Activated CD8-positive, alpha-beta T cell treated with anti-CD3 and anti-CD28 coated beads for 36 hours (primary cell): ENCODE results near the gene SORL1-AS1.
A peak's percentile ranks its signal among the peaks of the same experiment; 100 is the strongest.

ENCODE experiments used
- ATAC-seq: fragments of 200-7000 bp; cut with Tn5 transposase; one replicate; pipeline ENCODE4 v1.10.0; 2021; ENCODE audit warnings: mild to moderate bottlenecking, moderate library complexity
- CTCF ChIA-PET: fragments of 350-600 bp; sonication (Branson Sonifier 250); formaldehyde crosslinking; loops from one replicate; lab custom pipeline; 2021; ENCODE audit warnings: antibody characterized with exemption; lab: Charles Lee
- POLR2A ChIA-PET: fragments of 350-600 bp; sonication (Branson Sonifier 250); formaldehyde crosslinking; loops from one replicate; lab custom pipeline; 2021; ENCODE audit warnings: antibody characterized with exemption; lab: Charles Lee
- DNase-seq: peaks from one replicate; pipeline ENCODE4 v3.0.0-alpha.2; 2020
- H3K27ac Mint-ChIP-seq: one replicate; pipeline ENCODE4 v1.8.0; 2021; ENCODE audit warnings: mild to moderate bottlenecking, mixed read lengths
- H3K27me3 Mint-ChIP-seq: one replicate; pipeline ENCODE4 v1.8.0; 2021; ENCODE audit warnings: mixed read lengths
- H3K36me3 Mint-ChIP-seq: one replicate; pipeline ENCODE4 v1.8.0; 2021; ENCODE audit warnings: low read depth, mixed read lengths
- H3K4me1 Mint-ChIP-seq: one replicate; pipeline ENCODE4 v1.8.0; 2021; ENCODE audit warnings: low read depth, mixed read lengths
- H3K4me3 Mint-ChIP-seq: one replicate; pipeline ENCODE4 v1.8.0; 2021; ENCODE audit warnings: mild to moderate bottlenecking, moderate library complexity, mixed read lengths
- H3K9me3 Mint-ChIP-seq: one replicate; pipeline ENCODE4 v1.8.0; 2021; ENCODE audit warnings: mixed read lengths
- intact Hi-C: fragments of 100-400 bp; cut with micrococcal nuclease; formaldehyde crosslinking; loops from one replicate; pipeline ENCODE4 v1.10.0; 2022
- TF ChIP-seq, protein P1 (sequence below): fragments of 200-600 bp; IDR thresholded peaks from one replicate; pipeline ENCODE4 v1.8.0; 2022; ENCODE audit warnings: antibody characterized with exemption, mild to moderate bottlenecking

Gene SORL1-AS1

DNA sequence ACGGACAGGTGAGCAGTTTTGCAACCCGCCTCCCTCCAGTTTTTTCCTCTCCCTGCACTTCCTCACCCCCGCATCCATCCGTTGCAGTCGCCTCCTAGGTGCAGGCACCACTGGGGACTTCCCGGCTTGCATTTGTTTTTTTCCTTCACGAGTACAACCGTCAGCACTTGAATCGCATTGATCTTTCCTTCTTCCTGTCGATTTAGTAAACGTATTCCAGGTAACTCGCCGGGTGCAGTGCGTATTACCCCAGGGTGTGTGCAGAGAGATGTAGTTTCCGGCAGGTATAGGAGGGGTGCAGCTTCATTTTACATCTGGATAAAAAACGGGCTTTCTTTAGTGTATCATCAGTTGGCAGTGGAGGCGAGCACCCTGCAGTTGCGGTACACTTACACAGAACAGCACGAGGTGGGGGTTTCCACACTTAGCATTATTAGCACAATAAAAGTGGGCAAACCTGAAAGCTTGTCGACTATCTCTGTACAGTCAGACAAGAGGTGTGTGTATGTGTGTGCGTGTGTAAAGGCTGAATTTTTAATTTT lies at the start of gene SORL1-AS1:
Gene SORL1-AS1 (minus strand): TSS at position 359 of the 542 bp plus-strand sequence.
- intact Hi-C loops: loop anchor here (5.0 to 10.0 kb wide), 2 partner anchors 128 to 140 kb away; no protein-coding TSS in a partner anchor
- no peaks in the 10 kb centered on the region for H3K27me3 Mint-ChIP-seq
- H3K4me3 Mint-ChIP-seq: peak within 1 kb of the TSS; percentile 95
- H3K36me3 Mint-ChIP-seq: peaks cover 37% of the 10 kb centered on the region
- peaks cover 77% of the 10 kb centered on the region for H3K4me1 Mint-ChIP-seq
- H3K9me3 Mint-ChIP-seq: no peaks in the 10 kb centered on the region
- H3K27ac Mint-ChIP-seq: peak within 1 kb of the TSS; percentile 98
- ATAC-seq (peak; percentile 52), DNase-seq (peak; percentile 83)
- TF ChIP-seq, protein P1, sequence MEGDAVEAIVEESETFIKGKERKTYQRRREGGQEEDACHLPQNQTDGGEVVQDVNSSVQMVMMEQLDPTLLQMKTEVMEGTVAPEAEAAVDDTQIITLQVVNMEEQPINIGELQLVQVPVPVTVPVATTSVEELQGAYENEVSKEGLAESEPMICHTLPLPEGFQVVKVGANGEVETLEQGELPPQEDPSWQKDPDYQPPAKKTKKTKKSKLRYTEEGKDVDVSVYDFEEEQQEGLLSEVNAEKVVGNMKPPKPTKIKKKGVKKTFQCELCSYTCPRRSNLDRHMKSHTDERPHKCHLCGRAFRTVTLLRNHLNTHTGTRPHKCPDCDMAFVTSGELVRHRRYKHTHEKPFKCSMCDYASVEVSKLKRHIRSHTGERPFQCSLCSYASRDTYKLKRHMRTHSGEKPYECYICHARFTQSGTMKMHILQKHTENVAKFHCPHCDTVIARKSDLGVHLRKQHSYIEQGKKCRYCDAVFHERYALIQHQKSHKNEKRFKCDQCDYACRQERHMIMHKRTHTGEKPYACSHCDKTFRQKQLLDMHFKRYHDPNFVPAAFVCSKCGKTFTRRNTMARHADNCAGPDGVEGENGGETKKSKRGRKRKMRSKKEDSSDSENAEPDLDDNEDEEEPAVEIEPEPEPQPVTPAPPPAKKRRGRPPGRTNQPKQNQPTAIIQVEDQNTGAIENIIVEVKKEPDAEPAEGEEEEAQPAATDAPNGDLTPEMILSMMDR: no peak
- ChIA-PET POLR2A (interaction anchor here (0.6 to 9.1 kb wide), 12 partner anchors 11 to 160 kb away, joined by 3 to 180 read pairs (median 5); partner anchors contain the start of gene SC5D), CTCF (interaction anchor here (1.2 to 5.3 kb wide), 3 partner anchors 12 to 139 kb away, joined by 3 to 78 read pairs (median 21); no protein-coding TSS in a partner anchor)

DNA sequence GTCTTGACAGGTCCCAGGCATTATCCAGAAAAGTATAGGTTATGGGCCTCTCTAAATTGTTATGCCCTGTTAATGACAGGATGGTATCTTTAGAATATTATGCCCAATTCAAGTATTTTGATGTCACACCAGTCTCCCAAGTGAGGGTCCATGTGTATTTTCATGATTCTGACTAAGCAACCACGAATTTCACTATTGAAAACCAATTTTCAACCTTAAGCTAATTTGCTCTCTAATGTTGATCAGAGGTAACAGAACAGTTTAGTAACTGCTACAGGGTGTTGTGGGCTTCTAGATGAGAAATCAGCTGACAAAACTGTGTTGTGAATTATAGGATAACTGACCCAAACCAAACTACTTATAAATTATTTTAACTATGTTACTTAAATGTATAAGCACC lies 48.0 kb upstream of the SORL1-AS1 start:
- intact Hi-C loops: no loop called here
- CTCF ChIA-PET: interaction anchor here (1.1 to 1.5 kb wide), 2 partner anchors 14 to 181 kb away, joined by 3 to 4 read pairs; no protein-coding TSS in a partner anchor
- Mint-ChIP-seq H3K27me3 (no peaks in the 10 kb centered on the region), H3K36me3 (peaks cover 86% of the 10 kb centered on the region), H3K4me3 (no peak overlapping the region), H3K9me3 (peaks cover 11% of the 10 kb centered on the region), H3K4me1 (peaks cover 48% of the 10 kb centered on the region), H3K27ac (peak overlapping the region; percentile 63)
- POLR2A ChIA-PET: no interaction called here
- ATAC-seq: peak; percentile 67
- TF ChIP-seq, protein P1: no peak
- DNase-seq: no peak

DNA sequence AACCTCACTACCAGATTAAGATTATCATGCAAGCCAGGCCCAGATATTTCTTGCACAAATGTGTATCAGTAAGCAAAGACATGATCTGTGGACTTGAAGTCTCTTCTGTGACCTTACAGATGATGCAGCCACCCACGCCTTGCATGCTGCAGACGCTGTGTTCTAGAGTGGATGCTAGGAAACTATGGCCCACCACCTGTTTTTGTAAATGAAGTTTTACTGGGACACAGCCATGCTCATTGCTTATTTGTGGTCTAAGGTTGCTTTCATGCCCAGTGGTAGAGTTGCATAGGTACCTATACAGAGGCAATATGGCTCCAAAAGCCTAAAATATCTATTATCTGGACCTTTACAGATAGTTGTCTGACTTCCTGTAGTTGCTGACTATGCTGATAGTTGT lies 47.5 kb upstream of the SORL1-AS1 start:
- Mint-ChIP-seq H3K27ac (peak overlapping the region; percentile 63), H3K9me3 (peaks cover 9% of the 10 kb centered on the region), H3K27me3 (no peaks in the 10 kb centered on the region), H3K36me3 (peaks cover 86% of the 10 kb centered on the region), H3K4me1 (peaks cover 52% of the 10 kb centered on the region), H3K4me3 (no peak overlapping the region)
- ChIA-PET POLR2A (interaction anchor here (2.5 kb wide), 1 partner anchor 13 kb away, joined by 8 read pairs; no protein-coding TSS in a partner anchor), CTCF (interaction anchor here (1.1 to 1.5 kb wide), 2 partner anchors 13 to 180 kb away, joined by 3 to 4 read pairs; no protein-coding TSS in a partner anchor)
- TF ChIP-seq, protein P1: no peak
- intact Hi-C loops: no loop called here
- DNase-seq: peak; percentile 23
- peak; percentile 42 for ATAC-seq

DNA sequence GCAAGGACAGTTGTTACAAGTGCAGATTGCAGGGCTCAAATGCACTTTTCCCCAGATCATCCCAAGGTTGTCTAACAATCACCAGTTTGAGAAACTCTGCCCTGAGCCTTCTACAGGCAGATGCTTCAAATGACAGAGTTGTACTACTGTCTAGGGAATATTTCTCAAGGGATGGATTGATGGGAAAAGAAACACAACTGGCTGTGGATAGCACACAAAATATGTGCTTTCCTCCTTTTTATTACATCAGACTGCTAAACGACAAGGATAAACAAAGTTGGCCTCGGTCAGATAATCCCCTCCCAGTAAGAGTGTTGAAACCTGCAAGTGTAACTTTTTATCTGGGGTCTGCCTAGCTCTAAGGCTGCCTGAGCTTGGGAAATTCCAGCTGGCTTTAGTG lies 46.6 kb upstream of the SORL1-AS1 start:
- Mint-ChIP-seq H3K4me3 (no peak overlapping the region), H3K27ac (peak overlapping the region; percentile 67), H3K36me3 (peaks cover 80% of the 10 kb centered on the region), H3K27me3 (no peaks in the 10 kb centered on the region), H3K4me1 (peaks cover 55% of the 10 kb centered on the region), H3K9me3 (peaks cover 5% of the 10 kb centered on the region)
- CTCF ChIA-PET: interaction anchor here (1.5 kb wide), 1 partner anchor 12 kb away, joined by 4 read pairs; no protein-coding TSS in a partner anchor
- POLR2A ChIA-PET: interaction anchor here (1.0 to 2.5 kb wide), 2 partner anchors 12 to 41 kb away, joined by 3 to 8 read pairs; no protein-coding TSS in a partner anchor
- intact Hi-C loops: loop anchor here (5.0 kb wide), 1 partner anchor 38 kb away; no protein-coding TSS in a partner anchor
- TF ChIP-seq, protein P1: no peak
- no peak for ATAC-seq
- DNase-seq: no peak
